ENCODE data around the gene CRAT. TPM values are rescaled to one million over a fixed set of nuclear protein-coding genes. Genes with fewer than 3 reads are reported as not detected.

CRAT gene
- total RNA-seq, 1 donor from 2014 or later = 26.4 TPM

- DNase-seq (ENCODE audit: low spot score in 2 of 2, unreplicated experiment in 2 of 2) = no peak
- TF ChIP-seq CTCF (IDR thresholded peaks at IDR 0.05; ENCODE audit: unreplicated experiment) = no peak
- Mint-ChIP-seq H3K4me1 (no peaks in the 10 kb centered on the region), H3K27me3 (ENCODE audit: low read depth) (no peaks in the 10 kb centered on the region), H3K4me3 (no peak overlapping the region), H3K36me3 (peaks cover 21% of the 10 kb centered on the region), H3K9me3 (no peaks in the 10 kb centered on the region), H3K27ac (no peak overlapping the region)
These were observed 46.1 kb downstream of the CRAT start for GRCh38 chr9:129064499-129064908.

- Mint-ChIP-seq H3K27ac (no peak overlapping the region), H3K36me3 (peaks cover 17% of the 10 kb centered on the region), H3K9me3 (no peaks in the 10 kb centered on the region), H3K4me1 (no peaks in the 10 kb centered on the region), H3K27me3 (ENCODE audit: low read depth) (no peaks in the 10 kb centered on the region), H3K4me3 (no peak overlapping the region)
- no peak for DNase-seq (ENCODE audit: low spot score in 2 of 2, unreplicated experiment in 2 of 2)
- TF ChIP-seq CTCF (IDR thresholded peaks at IDR 0.05; ENCODE audit: unreplicated experiment) = no peak
These were observed 47.5 kb downstream of the CRAT start for GRCh38 chr9:129063061-129063460.

DNA sequence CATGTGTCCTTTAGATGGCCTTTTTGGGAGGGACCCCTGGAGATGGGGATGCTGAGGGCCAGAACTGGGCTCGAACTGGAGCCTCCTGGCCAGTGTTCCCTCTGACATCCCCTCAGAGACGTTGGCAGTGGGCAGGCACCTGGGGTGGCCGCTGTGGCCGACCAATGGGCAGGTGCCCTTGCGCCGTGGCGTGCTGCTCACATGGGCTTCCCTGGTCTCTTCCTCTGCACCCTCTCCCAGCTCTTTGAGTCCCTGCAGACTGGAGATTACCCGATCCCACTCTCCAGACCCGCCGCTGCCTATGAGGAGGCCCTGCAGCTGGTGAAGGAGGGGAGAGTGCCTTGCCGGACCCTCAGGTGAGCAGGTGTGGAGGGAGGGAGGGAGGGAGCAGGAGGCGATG is 49.6 kb downstream of the CRAT start:
- Mint-ChIP-seq H3K4me1 (no peaks in the 10 kb centered on the region), H3K36me3 (peaks cover 19% of the 10 kb centered on the region), H3K9me3 (no peaks in the 10 kb centered on the region), H3K27me3 (ENCODE audit: low read depth) (no peaks in the 10 kb centered on the region), H3K27ac (no peak overlapping the region), H3K4me3 (no peak overlapping the region)
- TF ChIP-seq CTCF (IDR thresholded peaks at IDR 0.05; ENCODE audit: unreplicated experiment) = no peak
- DNase-seq (ENCODE audit: low spot score in 2 of 2, unreplicated experiment in 2 of 2) = no peak

DNA sequence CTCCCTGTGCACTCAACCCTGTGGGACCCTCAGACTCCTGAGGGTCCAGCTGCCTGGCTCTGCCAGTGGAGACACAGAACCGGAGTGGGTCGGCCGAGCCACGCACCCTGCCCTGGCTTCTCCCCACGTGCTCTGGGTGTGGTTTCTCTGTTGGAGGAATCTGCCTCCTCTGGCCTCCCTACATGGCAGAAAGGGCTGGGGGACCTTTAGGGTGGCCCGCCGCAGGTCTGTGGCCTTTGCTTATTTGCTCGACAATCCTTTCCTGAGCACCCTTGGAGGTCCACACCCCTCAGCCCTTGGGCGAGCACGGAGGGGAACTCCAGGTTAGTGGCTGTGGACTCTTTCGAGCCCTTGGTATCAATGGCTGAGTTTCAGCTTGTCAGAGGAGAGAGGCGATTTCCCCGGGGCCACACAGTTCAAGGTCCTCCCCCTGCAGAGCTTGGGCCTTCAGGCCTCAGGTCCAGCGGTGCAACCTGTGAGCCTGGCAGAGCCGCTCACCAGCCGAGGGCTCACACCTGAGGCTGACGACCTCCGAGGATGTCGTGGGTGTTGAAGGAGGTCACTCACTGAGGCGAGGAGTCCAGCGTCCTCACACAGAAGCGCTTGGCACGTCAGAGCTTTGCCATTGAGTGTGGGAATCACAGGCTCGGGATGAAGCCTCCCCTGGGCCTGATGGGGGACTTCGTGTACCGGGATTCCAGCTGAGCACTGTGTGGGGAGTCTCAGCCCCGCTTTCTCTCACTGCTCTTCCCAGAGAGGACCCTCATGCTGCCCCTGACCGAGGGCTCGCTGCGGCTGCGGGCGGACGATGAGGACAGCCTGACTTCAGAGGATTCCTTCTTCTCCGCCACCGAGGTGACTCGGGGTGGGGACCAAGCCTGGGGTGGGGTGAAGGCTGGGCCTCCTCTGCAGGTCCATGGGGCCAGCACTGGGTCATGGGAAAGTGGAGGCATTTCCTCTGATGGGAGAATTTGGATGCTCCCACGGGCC is 50.5 kb downstream of the CRAT start:
- H3K4me1 Mint-ChIP-seq = no peaks in the 10 kb centered on the region
- no peak for DNase-seq (ENCODE audit: low spot score in 2 of 2, unreplicated experiment in 2 of 2)
- H3K4me3 Mint-ChIP-seq = no peak overlapping the region
- TF ChIP-seq CTCF (IDR thresholded peaks at IDR 0.05; ENCODE audit: unreplicated experiment) = no peak
- no peaks in the 10 kb centered on the region for H3K9me3 Mint-ChIP-seq
- no peaks in the 10 kb centered on the region for H3K27me3 Mint-ChIP-seq (ENCODE audit: low read depth)
- no peak overlapping the region for H3K27ac Mint-ChIP-seq
- H3K36me3 Mint-ChIP-seq = peaks cover 13% of the 10 kb centered on the region

GRCh38 chr9:129058965-129059795 is 51.4 kb downstream of the CRAT start:
- Mint-ChIP-seq H3K4me1 (no peaks in the 10 kb centered on the region), H3K27me3 (ENCODE audit: low read depth) (no peaks in the 10 kb centered on the region), H3K27ac (no peak overlapping the region), H3K9me3 (no peaks in the 10 kb centered on the region), H3K4me3 (no peak overlapping the region), H3K36me3 (peaks cover 17% of the 10 kb centered on the region)
- TF ChIP-seq CTCF (IDR thresholded peaks at IDR 0.05; ENCODE audit: unreplicated experiment) = no peak
- DNase-seq (ENCODE audit: low spot score in 2 of 2, unreplicated experiment in 2 of 2) = no peak

Data from mesothelial cell of epicardium (in vitro differentiated cells).